ENCODE measurements around the gene TMEM37. TPM values are rescaled to one million over a fixed set of nuclear protein-coding genes. Genes with fewer than 3 reads are reported as not detected.

Gene TMEM37
- total RNA-seq, 6 experiments from 2014 or later: not detected

- peaks cover 19% of the 10 kb centered on the region for H3K4me1 Mint-ChIP-seq (ENCODE audit: low read depth)
- no peaks in the 10 kb centered on the region for H3K36me3 Mint-ChIP-seq (ENCODE audit: low read depth)
- DNase-seq: peak; percentile 14
- no peak overlapping the region for H3K4me3 Mint-ChIP-seq
- H3K9me3 Mint-ChIP-seq: no peaks in the 10 kb centered on the region
- TF ChIP-seq CTCF (IDR thresholded peaks at IDR 0.05): no peak
- H3K27ac Mint-ChIP-seq: no peak overlapping the region
- H3K27me3 Mint-ChIP-seq (ENCODE audit: insufficient read depth): peaks cover 19% of the 10 kb centered on the region
Observed at GRCh38 chr2:119387381-119388129, 44.1 kb upstream of the TMEM37 start.

GRCh38 chr2:119389615-119390306 is 41.9 kb upstream of the TMEM37 start:
- TF ChIP-seq CTCF (IDR thresholded peaks at IDR 0.05): no peak
- peak; percentile 16 for DNase-seq
- H3K4me1 Mint-ChIP-seq (ENCODE audit: low read depth): peaks cover 19% of the 10 kb centered on the region
- H3K4me3 Mint-ChIP-seq: peak overlapping the region; percentile 21; the same call in 1 of the 2 replicates
- no peak overlapping the region for H3K27ac Mint-ChIP-seq
- peaks cover 13% of the 10 kb centered on the region for H3K27me3 Mint-ChIP-seq (ENCODE audit: insufficient read depth)
- H3K9me3 Mint-ChIP-seq: no peaks in the 10 kb centered on the region
- H3K36me3 Mint-ChIP-seq (ENCODE audit: low read depth): no peaks in the 10 kb centered on the region

- Mint-ChIP-seq H3K27ac (no peak overlapping the region), H3K27me3 (ENCODE audit: insufficient read depth) (peaks cover 27% of the 10 kb centered on the region), H3K36me3 (ENCODE audit: low read depth) (no peaks in the 10 kb centered on the region), H3K4me3 (no peak overlapping the region), H3K4me1 (ENCODE audit: low read depth) (peaks cover 11% of the 10 kb centered on the region), H3K9me3 (no peaks in the 10 kb centered on the region)
- no peak for TF ChIP-seq CTCF (IDR thresholded peaks at IDR 0.05)
- DNase-seq: no peak
Observed at GRCh38 chr2:119393971-119394748, 37.5 kb upstream of the TMEM37 start.

GRCh38 chr2:119397196-119397595 is 34.5 kb upstream of the TMEM37 start:
- peaks cover 34% of the 10 kb centered on the region for H3K27me3 Mint-ChIP-seq (ENCODE audit: insufficient read depth)
- H3K9me3 Mint-ChIP-seq: no peaks in the 10 kb centered on the region
- H3K4me3 Mint-ChIP-seq: no peak overlapping the region
- H3K27ac Mint-ChIP-seq: no peak overlapping the region
- H3K36me3 Mint-ChIP-seq (ENCODE audit: low read depth): no peaks in the 10 kb centered on the region
- H3K4me1 Mint-ChIP-seq (ENCODE audit: low read depth): no peaks in the 10 kb centered on the region
- no peak for TF ChIP-seq CTCF (IDR thresholded peaks at IDR 0.05)
- DNase-seq: no peak

- H3K27me3 Mint-ChIP-seq (ENCODE audit: insufficient read depth): peaks cover 30% of the 10 kb centered on the region
- no peaks in the 10 kb centered on the region for H3K4me1 Mint-ChIP-seq (ENCODE audit: low read depth)
- no peak overlapping the region for H3K4me3 Mint-ChIP-seq
- no peak for DNase-seq
- no peaks in the 10 kb centered on the region for H3K36me3 Mint-ChIP-seq (ENCODE audit: low read depth)
- no peak for TF ChIP-seq CTCF (IDR thresholded peaks at IDR 0.05)
- no peaks in the 10 kb centered on the region for H3K9me3 Mint-ChIP-seq
- H3K27ac Mint-ChIP-seq: no peak overlapping the region
Observed at GRCh38 chr2:119402106-119402505, 29.5 kb upstream of the TMEM37 start.
